ENCODE measurements around the gene DBN1.
"Not testable (repeated sequence)": the region's sequence is repeated elsewhere in the genome, so short reads cannot be mapped to it uniquely, and the experiment has no call there.

Gene DBN1

DNA sequence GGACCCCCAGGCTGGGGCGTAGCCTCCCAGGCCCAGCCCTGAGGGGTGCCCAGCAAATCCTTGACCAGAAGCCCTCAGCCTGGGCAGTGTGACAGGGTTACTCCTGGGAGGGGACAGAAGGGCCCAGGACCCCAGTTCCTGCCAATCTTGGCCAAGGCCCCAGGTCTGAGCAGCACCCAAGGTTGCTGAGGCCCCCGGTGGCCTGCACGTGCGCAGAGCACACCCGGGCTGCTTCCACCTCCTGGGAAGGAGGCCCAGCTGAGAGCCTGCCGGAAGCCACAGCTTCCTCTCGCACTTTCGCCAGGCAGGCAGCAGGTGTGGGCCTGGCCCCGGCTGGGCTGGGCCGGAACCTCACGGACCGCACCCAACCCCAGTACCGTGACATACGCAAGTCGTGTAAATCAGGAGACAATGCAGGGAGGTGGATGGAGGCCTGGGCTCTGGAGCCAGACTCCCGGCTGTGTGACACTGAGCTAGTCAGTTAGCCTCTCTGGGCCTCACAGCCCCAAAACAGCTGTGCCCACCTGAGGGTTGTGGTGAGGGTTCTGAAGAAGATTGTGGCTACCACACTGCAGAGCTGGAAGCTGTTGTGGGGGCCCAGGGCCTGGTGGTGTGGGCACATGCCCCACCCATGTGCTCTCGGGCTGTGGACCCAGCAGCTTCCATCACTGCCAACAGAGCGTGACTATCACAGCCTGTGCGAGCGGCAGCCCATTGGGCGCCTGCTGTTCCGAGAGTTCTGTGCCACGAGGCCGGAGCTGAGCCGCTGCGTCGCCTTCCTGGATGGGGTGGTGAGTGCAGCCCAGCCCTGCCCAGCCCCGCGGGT, 41.9 kb downstream of the DBN1 start:
- peak; percentile 46 to 75 (median 63) for DNase-seq (ENCODE audit: low read depth in 2 of 3, low spot score in 1 of 3)

DNA sequence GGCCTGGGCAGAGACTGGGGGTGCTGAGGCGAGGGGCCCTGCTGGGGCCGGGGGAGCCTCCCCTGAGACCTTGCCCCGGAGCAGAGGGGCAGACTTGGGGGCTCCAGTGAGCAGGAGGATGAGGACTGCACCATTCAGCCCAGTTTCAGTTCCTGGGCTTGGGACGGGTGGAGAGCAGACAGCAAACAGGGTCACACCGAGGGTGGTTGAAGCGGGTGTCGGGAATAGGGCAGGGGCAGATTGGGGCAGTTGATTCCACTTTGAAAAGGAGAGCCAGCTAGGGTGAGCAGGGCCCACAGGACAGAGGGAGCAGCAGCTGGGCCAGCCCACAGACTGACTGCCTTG, 42.5 kb downstream of the DBN1 start:
- no peak for DNase-seq (ENCODE audit: low read depth in 2 of 3, low spot score in 1 of 3)

DNA sequence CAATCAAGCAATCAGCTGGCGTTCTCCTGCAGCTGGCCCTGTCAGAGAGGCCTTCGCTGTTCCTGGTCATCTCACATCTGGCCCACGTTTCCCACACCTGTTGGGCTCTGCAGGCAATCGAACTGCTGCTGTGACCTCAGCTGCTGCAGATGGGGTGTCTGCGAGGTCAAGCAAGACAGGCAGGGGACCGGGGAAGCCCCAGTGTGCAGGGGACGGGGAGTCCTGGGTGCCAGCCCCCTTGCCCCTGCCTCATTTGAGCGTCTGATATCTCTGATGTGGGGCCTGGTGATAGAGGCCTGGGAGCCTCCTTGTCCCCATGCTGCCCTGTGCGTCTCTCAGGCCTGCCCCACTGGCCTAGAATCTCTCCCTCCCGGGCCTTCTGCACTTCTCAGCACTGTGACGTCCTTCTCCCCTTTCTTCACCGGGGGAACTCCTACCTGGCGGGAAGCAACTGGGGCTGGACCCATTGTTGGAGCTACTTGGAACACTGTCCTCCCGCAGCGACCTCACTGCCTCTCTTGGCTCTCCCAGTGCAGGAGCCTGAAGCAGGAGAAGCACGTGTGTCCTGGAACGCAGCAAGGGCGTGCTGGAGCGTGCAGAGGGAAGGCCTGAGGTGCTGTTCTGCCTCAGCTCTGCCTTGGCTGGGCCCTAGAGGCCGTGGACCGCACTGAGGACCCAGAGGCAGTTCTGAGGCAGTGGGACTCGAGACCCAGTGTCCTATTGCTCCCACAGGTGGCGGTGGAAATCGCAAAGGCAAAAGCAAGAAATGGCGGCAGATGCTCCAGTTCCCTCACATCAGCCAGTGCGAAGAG, 43.1 kb downstream of the DBN1 start:
- no peak for DNase-seq (ENCODE audit: low read depth in 2 of 3, low spot score in 1 of 3)

DNA sequence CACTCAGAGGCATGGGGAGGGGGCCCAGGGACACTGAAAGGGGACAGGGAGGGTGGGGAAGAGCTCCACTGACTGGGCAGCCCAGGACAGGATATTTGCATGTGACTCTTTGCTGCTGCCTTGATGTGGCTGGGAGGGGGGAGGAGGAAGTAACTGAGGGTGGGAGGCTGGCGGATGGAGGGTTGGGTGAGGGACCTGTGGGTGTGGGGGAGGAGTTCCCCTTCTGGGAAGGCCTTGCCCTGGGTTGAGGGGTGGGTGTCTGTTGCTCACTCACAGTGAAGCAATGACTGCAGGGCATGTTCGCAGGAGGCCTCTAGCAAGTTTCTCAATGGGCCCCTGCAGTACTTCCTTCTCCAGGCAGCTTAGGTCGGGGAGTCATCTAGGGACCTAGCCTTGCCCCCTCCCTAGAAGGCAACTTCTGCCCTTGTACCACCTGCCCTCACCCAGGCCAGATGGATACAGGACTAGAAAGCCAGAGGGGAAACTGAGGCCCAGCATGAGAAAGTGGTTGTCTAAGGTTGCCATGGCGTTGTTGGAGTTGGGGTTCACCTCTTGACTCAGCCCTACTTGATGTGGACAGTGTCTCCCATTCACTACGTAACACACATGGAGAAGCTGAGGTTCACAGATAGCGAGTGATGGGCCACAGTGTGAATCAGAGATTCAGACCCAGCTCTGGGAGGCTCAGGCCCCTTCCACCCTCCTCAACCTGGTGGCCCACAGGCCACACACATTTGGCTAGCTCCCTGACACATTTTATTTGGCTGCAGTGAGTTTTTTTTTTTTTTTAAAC, 44.0 kb downstream of the DBN1 start:
- peak; percentile 85 to 87 (median 85) for DNase-seq (ENCODE audit: low read depth in 2 of 3, low spot score in 1 of 3)

DNA sequence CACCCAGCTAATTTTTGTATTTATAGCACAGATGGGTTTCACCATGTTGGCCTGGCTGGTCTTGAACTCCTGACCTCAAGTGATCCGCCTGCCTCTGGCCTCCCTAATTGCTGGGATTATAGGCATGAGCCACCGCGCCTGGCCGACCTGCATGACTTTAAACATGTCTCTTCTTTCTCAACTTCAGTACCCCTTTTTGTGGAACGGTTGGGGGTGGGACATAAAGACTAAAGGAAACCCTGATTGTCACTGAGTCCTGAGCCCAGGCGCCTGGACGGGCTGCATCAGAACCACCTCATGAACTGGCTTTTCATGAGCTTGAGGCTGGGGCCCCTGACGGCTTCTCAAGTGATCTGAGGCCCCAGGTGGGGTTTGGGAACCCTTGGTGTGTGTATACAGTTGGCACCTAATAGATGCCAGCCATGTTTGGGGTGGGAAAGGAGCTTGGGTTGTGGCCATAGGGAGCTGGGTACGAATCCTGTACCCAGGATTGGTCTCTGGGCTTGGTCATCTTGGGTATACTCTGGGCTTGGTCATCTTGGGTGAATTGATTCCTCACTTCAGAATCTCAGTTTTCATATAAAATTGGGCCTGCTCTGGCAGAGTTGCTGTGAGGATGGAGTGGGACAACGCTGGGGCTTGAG, 44.7 kb downstream of the DBN1 start:
- DNase-seq (ENCODE audit: low read depth in 2 of 3, low spot score in 1 of 3), result no peak

DNA sequence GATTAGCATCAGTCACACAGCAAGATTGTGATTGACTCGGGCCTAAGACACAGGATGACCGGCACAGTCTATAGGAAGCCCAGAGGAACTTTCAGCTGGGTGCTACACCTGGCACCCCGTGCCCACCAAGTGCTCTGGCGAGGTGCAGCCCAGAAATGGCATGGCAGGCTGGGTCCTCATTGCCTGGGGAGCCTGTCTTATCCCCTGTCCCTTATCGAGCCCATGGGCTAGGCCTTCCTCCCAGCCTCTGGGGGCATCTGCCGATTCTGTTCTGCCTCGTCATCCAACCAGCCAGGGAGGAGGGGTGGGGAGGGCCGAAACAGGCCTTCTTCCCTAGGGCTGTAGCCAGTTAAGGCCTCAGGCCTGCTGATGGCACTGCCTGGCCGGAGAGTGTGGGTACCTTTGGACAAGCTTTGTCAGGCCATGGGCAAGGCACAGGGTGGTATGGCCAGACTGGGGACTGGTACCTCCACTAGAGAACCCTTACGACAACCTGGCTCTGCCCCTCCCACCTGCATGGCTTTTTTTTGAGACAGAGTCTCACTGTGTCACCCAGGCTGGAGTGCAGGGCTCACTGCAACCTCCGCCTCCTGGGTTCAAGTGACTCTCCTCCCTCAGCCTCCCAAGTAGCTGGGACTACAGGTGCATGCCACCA, 45.4 kb downstream of the DBN1 start:
- peak in 2 of 3 donors; percentile 30 to 47 for DNase-seq (ENCODE audit: low read depth in 2 of 3, low spot score in 1 of 3)

DNA sequence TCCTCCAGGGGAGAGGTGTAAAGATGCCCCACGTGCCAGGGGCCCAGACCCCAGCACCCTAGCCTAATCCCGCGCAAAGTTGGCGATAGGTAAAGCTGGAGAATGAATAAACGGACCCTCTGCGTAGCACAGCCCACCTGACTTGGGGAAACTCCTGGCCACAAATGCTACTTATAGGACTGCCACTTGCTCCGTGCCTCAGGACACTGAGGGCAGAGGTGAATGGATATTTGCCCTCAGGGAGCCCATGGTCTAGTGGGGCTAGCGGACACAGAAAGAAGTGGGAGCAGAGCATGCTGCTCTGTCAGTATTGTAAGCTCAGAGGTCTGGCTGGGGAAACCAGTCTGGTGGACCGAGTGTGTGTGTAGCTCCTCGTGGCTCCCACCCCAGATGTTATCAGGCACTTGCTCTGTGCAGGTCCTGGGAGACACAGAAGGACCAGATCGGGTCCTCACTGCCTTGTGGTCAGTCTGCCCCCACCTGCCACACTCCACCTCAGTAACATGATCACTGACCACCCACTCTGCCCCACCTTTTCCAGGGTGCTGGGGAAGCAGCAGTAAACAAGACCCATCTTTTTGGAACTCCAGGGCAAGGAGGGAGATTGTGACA, 46.1 kb downstream of the DBN1 start:
- DNase-seq (ENCODE audit: low read depth in 2 of 3, low spot score in 1 of 3), result no peak

DNA sequence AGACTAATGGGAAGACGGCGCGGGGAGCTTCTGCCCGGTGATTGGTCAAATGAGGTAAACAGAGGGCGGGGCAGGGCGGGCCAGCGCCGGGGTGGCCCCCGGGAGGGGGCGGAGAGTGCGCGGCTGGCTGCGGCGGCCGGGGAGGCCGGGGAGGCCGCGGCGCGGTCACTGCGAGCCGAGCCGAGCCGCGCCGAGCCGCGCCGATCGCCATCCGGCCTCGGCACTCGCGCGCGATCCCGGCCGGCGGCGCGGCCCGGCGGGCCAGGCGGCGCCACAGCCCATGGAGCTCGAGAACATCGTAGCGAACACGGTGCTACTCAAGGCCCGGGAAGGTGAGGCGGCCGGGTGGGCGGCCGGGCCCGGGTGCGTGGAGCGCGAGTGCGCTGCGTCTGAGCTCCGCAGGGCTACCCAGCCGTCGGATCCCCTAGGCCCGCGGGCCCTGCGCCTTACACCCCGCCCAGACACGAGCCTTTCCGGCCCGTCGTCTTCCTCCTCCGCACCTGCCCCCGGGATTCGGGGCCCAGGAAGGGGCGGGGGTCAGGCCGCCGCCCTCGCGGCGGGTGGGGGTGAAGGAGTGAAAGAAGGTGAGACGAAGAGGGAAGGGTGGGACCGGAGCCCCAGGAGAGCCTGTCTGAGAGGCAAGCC, 46.7 kb downstream of the DBN1 start, which contains the start of gene GRK6:
Gene GRK6 (plus strand): TSS at position 111 of the 645 bp plus-strand sequence. CDS start 170 bp downstream, at position 281.
- peak in 1 of 3 donors; percentile 55 for DNase-seq (ENCODE audit: low read depth in 2 of 3, low spot score in 1 of 3)

DNA sequence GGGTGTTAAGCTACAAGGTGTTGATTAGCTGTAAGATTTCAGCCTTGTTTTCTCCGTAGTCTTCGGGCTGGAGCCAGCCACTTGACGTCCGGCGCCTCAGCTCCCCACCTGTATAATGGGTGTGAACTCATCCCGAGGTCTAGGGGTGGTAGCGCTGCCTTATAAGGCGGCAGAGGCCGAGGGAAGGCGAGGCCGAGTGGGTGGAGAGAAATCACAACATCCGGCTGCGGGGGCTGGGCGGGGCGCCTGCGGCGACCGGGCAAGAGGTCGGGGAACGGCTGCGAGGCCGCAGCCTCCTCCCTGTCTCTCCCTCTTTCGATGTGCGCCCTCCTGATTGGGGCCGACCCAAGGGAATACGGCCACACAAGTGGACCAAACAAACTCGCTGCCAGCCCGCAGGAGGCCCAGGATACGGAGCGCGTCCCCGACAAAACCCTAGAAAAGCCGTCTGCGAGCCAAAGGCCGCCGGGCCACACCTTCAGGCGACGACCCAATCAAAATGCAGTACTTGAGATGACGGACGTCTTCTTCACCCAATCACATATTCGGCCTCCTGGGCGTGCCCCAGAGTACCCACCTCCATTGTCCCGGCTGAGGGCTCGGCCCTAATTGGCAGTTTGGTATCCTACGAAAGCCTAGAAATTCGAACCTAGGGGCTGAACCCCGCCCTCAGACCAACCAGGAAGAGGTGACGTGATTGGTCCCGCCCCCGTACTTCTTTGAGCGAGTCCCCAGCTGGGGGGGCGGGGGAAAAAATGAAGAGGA, 47.5 kb downstream of the DBN1 start:
- DNase-seq (ENCODE audit: low read depth in 2 of 3, low spot score in 1 of 3), result peak; percentile 98 to 100 (median 99)

DNA sequence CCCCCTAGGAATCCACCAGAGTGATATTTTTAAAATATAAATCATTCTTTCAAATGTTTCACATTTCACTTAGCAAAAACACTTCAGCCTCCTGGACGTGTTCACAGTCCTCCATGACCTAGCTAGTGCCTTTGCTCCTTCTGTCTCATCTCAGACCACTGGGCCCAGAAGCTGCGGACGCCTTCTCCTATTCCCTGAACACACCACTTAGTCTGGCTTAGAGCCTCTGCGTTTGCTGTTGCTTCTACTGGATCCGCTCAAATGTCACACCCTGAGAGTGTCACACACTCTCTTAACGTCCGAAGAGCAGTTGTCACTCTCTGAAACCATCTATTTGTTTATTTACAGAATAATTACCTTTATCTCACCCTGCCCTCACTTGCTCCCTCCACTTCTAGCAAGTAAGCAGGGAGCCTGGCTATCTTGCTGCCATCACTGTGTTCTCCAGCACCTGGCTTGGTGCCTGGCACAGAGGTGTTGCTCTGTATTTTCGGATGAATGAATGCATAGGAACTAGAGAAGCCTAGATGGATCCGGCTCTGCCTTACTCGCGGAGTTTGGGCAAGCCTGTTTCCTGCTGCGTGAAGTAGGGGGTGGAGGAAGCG, 48.1 kb downstream of the DBN1 start:
- no peak for DNase-seq (ENCODE audit: low read depth in 2 of 3, low spot score in 1 of 3)

DNA sequence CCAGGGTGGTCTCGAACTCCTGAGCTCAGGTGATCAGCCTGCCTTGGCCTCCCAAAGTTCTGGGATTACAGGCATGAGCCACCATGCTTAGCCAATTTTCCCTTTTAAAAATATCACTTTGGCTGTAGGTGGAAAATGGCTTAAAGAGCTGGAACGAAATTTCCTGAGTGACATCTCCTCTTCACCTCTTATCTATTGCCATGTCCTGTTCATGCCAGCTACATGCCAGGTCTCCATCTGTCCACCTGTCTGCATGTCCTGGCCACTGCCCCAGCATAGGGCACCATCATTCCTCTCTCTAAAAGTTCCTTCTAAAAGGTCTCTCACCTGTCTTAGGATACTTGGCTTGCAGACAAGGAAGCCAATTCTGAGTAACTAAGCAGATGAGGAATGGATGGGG, 49.8 kb downstream of the DBN1 start:
- no peak for DNase-seq (ENCODE audit: low read depth in 2 of 3, low spot score in 1 of 3)

DNA sequence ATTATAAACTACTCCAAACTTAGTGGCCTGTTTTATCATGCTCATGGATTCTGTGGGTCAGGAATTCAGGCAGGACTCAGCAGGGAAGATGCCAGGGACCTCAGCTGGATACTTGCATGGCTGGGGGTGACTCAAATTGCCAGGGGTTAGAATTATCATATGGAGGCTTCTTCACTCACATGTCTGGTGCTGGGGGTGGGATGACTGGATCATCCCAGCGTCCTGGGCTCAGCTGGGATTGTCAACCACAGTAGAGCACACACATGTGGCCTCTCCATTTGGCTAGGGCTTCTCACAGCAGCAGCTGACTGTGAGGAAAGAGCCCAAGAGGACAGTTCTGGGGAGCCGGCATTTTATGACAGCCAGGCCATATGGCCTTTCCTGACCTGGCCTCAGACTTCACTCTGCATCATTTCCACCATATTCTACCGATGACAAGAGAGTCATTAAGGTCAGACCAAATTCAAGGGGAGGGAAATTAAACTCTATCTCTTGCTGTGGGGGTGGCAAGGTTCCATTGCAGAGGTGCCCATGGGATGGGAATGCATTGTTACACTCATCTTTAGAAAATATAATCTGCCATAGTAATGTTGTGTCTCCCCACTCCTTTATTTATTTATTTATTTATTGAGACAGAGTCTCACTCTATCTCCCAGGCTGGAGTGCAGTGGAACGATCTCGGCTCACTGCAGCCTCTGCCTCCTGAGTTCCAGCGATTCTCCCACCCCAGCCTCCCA, 52.2 kb downstream of the DBN1 start:
- no peak for DNase-seq (ENCODE audit: low read depth in 2 of 3, low spot score in 1 of 3)

DNA sequence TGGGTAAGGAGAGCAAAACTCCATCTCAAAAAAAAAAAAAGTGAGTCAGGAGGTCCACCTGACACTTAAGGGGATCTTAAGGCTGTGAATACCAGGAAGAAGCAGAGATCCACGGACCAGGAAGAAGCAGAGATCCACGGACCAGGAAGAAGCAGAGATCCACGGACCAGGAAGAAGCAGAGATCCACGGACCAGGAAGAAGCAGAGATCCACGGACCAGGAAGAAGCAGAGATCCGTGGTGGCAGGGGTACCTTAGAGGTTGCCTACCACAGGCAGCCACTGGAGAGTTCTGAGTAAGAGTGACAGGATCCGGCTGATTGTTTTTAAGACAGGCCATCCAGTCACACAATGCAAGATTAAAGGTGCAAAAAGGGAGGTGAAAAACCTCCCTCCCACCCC, 53.0 kb downstream of the DBN1 start:
- DNase-seq (ENCODE audit: low read depth in 2 of 3, low spot score in 1 of 3), result not testable (repeated sequence)

DNA sequence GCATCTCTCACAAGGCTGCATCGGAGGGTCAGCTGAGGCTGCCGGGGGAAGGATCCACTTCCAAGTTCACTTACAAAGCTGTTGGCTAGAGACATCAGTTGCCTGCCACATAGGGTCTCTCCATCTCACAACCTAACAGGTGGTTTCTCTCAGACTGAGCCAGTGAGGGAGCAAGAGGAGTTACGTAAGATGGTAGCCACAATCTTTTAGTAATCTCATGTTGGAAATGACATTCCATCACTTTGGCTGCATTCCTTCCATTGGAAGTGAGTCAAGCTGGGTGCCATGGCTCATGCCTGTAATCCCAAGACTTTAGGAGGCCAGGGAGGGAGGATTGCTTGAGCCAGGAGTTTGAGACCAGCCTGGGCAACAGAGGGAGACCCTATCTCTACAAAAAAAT, 54.4 kb downstream of the DBN1 start:
- no peak for DNase-seq (ENCODE audit: low read depth in 2 of 3, low spot score in 1 of 3)

DNA sequence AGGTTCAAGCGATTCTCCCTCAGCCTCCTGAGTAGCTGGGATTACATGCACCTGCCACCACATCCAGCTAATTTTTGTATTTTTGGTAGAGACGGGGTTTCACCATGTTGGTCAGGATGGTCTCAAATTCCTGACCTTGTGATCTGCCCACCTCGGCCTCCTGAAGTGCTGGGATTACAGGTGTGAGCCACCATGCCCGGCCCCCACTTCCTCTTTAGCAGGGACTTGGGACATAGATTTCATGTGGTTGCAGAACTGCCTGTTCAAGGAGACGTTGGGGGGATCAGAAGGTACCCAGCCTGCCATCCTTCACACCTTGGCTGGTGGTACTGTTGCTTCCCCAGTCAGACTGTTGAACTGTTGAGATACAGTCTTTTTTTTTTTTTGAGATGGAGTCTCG, 56.4 kb downstream of the DBN1 start:
- DNase-seq (ENCODE audit: low read depth in 2 of 3, low spot score in 1 of 3), result not testable (repeated sequence)

DNA sequence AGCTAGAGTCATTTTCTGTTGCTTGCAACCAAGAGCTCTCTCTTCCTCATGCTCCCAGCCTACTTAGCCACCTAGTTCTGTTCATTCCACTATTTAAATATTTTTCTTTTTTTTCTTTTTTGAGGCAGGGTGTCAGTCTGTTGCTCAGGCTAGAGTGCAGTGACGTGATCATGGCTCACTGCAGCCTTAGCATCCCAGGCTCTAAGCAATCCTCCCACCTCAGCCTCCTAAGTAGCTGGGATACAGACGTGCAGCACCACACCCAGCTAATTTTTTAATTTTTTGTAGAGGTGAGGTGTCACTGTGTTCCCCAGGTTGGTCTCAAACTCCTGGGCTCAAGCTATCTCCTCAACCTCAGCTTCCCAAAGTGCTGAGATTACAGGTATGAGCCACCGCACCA, 59.0 kb downstream of the DBN1 start:
- DNase-seq (ENCODE audit: low read depth in 2 of 3, low spot score in 1 of 3), result no peak

DNA sequence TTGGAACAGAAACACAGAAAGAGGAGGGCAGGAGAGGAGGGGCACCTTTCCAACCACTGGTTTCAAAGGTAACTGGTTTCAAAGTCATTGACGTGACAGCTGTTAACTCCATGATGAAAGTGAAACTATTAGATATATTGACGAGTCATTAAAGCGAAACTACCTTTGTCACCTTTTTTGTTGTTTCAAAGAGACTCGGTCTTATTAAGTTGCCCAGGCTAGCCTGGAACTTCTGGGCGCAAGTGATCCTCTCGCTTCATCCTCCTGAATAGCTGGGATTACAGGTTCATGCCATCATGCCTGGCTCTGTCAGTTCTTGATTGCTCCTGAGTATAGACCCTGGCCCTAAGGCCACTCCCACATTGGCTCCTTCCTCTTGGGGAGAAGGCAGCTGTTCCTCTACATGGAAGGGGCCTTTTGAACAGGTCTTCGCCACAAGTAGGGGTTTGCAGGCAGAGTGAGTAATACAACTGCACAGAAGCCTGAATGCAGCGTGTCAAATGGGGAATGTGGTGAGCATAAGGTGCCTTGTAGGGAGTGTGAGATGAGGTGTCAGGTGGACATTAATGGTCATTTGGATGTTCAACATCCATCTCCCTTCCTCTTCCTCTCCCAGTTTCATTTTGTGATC, 60.7 kb downstream of the DBN1 start:
- DNase-seq (ENCODE audit: low read depth in 2 of 3, low spot score in 1 of 3), result no peak
